Neural cell (in vitro differentiated cells): ENCODE data around the gene USP7. TPM values are rescaled to one million over a fixed set of nuclear protein-coding genes. Genes with fewer than 3 reads are reported as not detected.
"Not testable (repeated sequence)": the region's sequence is repeated elsewhere in the genome, so short reads cannot be mapped to it uniquely, and the experiment has no call there.

Source experiments
- H2AFZ ChIP-seq: fragments of 200-600, 300-800 bp; sonication (generic), shearing (Covaris generic); 2 replicates; pipeline ENCODE4 v1.6.0; 2014; ENCODE audit warnings: low read depth, mild to moderate bottlenecking, antibody characterized with exemption, low read length, moderate library complexity
- H3F3A ChIP-seq: fragments of 200-600 bp; shearing (Covaris generic); 2 replicates; pipeline ENCODE4 v1.6.1; 2016; ENCODE audit warnings: mild to moderate bottlenecking, moderate library complexity, mixed read lengths, antibody characterized with exemption, low read length; ENCODE audit not compliant: insufficient read depth, poor library complexity, severe bottlenecking
- H3K27ac ChIP-seq: fragments of 200-600, 300-800 bp; sonication (generic), shearing (Covaris generic); 2 replicates; pipeline ENCODE4 v1.5.1; 2014; ENCODE audit warnings: mild to moderate bottlenecking, low read length, moderate library complexity
- H3K27me3 ChIP-seq: fragments of 300-800, 200-600 bp; sonication (generic), shearing (Covaris generic); 2 replicates; pipeline ENCODE4 v1.6.0; 2014; ENCODE audit warnings: mild to moderate bottlenecking, low read depth, low read length, moderate library complexity; ENCODE audit not compliant: insufficient read depth
- H3K36me3 ChIP-seq: fragments of 300-800, 200-600 bp; sonication (generic), shearing (Covaris generic); 2 replicates; pipeline ENCODE4 v1.5.1; 2014; ENCODE audit warnings: mild to moderate bottlenecking, antibody characterized with exemption, low read length, moderate library complexity; ENCODE audit not compliant: insufficient read depth
- H3K4me2 ChIP-seq: fragments of 300-800, 200-600 bp; sonication (generic), shearing (Covaris generic); 2 replicates; pipeline ENCODE4 v1.6.0; 2014; ENCODE audit warnings: mild to moderate bottlenecking, low read length
- H3K4me3 ChIP-seq: fragments of 300-800, 200-600 bp; sonication (generic), shearing (Covaris generic); 2 replicates; pipeline ENCODE4 v1.5.1; 2014; ENCODE audit warnings: mild to moderate bottlenecking, low read length, moderate library complexity
- H3K79me2 ChIP-seq: fragments of 200-600 bp; shearing (Covaris generic); replicated peaks from 2 replicates; pipeline ENCODE4 v1.6.0; 2014; ENCODE audit warnings: mild to moderate bottlenecking, low read length, moderate library complexity; ENCODE audit not compliant: insufficient read depth
- H3K9ac ChIP-seq: fragments of 300-800, 200-600 bp; sonication (generic), shearing (Covaris generic); 2 replicates; pipeline ENCODE4 v1.6.1; 2016; ENCODE audit warnings: mild to moderate bottlenecking, low read length, mixed read lengths
- H3K9me2 ChIP-seq: fragments of 200-600 bp; shearing (Covaris generic); 2 replicates; pipeline ENCODE4 v1.6.1; 2016; ENCODE audit warnings: mild to moderate bottlenecking, low read length, mixed read lengths; ENCODE audit not compliant: insufficient read depth
- H3K9me3 ChIP-seq: fragments of 200-600, 300-800 bp; sonication (generic), shearing (Covaris generic); 2 replicates; pipeline ENCODE4 v1.6.1; 2016; ENCODE audit warnings: mild to moderate bottlenecking, mixed run types, low read length, moderate library complexity, mixed read lengths
- H4K20me1 ChIP-seq: fragments of 200-600 bp; shearing (Covaris generic); 2 replicates; pipeline ENCODE4 v1.6.1; 2016; ENCODE audit warnings: mild to moderate bottlenecking, mixed run types; ENCODE audit not compliant: insufficient read depth
- EP300 ChIP-seq: fragments of 450-650 bp; conservative IDR thresholded peaks from 2 replicates; pipeline ENCODE4 v1.6.1; 2014; ENCODE audit warnings: antibody characterized with exemption, mild to moderate bottlenecking, moderate library complexity; ENCODE audit not compliant: poor library complexity, severe bottlenecking
- EZH2 ChIP-seq: fragments of 200-600, 300-800 bp; shearing (Covaris generic), sonication (generic); IDR thresholded peaks from 2 replicates; pipeline ENCODE4 v1.6.1; 2014; ENCODE audit warnings: antibody characterized with exemption, low read length, borderline replicate concordance, mild to moderate bottlenecking; ENCODE audit not compliant: insufficient read depth, poor library complexity, severe bottlenecking
- MXI1 ChIP-seq: fragments of 450-650 bp; conservative IDR thresholded peaks from 2 replicates; pipeline ENCODE4 v1.6.1; 2014; ENCODE audit warnings: antibody characterized with exemption, mild to moderate bottlenecking; ENCODE audit not compliant: poor library complexity, severe bottlenecking
- POLR2AphosphoS5 ChIP-seq: IDR thresholded peaks from 2 replicates; pipeline ENCODE4 v1.6.1; 2012
- RAD21 ChIP-seq: fragments of 450-650 bp; conservative IDR thresholded peaks from 2 replicates; pipeline ENCODE4 v1.6.1; 2014; ENCODE audit warnings: antibody characterized with exemption, mild to moderate bottlenecking, moderate library complexity
- SMC3 ChIP-seq: fragments of 450-650 bp; conservative IDR thresholded peaks from 2 replicates; pipeline ENCODE4 v1.6.1; 2014; ENCODE audit warnings: antibody characterized with exemption, mild to moderate bottlenecking, moderate library complexity; ENCODE audit not compliant: poor library complexity
- TAF1 ChIP-seq: IDR thresholded peaks from 2 replicates; pipeline ENCODE4 v1.6.1; 2012; ENCODE audit warnings: low read depth
- polyA plus RNA-seq: library from polyadenylated mRNA; depleted of rRNA; stranded (reverse); fragments of >200 nt; gene quantifications from 2 replicates; pipeline ENCODE4 v1.2.3, GENCODE V29; 2014
- TF ChIP-seq, protein P1 (sequence below): IDR thresholded peaks from 2 replicates; pipeline ENCODE4 v1.6.1; 2012; ENCODE audit warnings: borderline replicate concordance
- TF ChIP-seq, protein P2 (sequence below): fragments of 450-650 bp; IDR thresholded peaks from 2 replicates; pipeline ENCODE4 v1.5.1; 2014; ENCODE audit warnings: antibody characterized with exemption, mild to moderate bottlenecking, moderate library complexity; ENCODE audit not compliant: poor library complexity, severe bottlenecking

Gene USP7
- polyA plus RNA-seq, 1 donor from 2014 or later: 52.5 TPM

DNA sequence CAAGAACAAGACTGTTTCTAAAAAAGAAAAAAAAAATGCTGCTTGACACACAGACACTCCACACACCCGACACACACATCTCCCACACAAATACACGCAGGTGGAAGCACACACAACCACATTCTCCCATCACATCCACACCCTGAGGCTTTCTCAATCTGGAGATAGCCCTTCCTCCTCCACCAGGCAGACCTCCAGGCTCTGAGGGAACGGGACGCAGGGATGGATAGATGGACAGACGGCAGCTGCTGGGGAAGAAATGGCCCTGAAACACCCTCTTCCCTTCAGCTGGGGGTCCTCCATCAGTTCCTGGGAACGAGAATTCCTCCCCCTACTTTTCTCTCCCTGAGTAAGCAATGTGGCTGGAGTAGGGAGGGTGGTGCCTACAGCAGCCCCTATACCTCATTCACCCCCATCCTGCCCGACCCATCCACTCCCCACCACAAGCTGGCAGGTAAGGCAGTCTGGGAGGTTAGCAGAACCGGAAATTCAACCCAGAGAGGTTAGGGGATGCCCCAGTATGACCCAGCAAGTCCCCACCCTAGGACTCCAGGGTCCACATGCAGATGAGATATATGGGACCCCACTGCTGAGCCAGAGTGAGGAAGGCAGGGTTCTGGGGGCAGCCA lies 85.7 kb downstream of the USP7 start:
- Histone ChIP-seq H3K4me2 (no peak overlapping the region), H4K20me1 (no peaks in the 10 kb centered on the region), H3K4me3 (no peak overlapping the region), H3K79me2 (no peaks in the 10 kb centered on the region), H2AFZ (no peak overlapping the region), H3K27ac (no peak overlapping the region), H3K9me3 (no peaks in the 10 kb centered on the region), H3K36me3 (no peaks in the 10 kb centered on the region), H3K9me2 (no peaks in the 10 kb centered on the region), H3K9ac (no peak overlapping the region), H3K27me3 (no peaks in the 10 kb centered on the region), H3F3A (no peaks in the 10 kb centered on the region)
- TF ChIP-seq POLR2AphosphoS5 (no peak), RAD21 (no peak), MXI1 (no peak), TAF1 (no peak), EP300 (no peak), EZH2 (no peak), SMC3 (no peak)
- TF ChIP-seq, protein P1, sequence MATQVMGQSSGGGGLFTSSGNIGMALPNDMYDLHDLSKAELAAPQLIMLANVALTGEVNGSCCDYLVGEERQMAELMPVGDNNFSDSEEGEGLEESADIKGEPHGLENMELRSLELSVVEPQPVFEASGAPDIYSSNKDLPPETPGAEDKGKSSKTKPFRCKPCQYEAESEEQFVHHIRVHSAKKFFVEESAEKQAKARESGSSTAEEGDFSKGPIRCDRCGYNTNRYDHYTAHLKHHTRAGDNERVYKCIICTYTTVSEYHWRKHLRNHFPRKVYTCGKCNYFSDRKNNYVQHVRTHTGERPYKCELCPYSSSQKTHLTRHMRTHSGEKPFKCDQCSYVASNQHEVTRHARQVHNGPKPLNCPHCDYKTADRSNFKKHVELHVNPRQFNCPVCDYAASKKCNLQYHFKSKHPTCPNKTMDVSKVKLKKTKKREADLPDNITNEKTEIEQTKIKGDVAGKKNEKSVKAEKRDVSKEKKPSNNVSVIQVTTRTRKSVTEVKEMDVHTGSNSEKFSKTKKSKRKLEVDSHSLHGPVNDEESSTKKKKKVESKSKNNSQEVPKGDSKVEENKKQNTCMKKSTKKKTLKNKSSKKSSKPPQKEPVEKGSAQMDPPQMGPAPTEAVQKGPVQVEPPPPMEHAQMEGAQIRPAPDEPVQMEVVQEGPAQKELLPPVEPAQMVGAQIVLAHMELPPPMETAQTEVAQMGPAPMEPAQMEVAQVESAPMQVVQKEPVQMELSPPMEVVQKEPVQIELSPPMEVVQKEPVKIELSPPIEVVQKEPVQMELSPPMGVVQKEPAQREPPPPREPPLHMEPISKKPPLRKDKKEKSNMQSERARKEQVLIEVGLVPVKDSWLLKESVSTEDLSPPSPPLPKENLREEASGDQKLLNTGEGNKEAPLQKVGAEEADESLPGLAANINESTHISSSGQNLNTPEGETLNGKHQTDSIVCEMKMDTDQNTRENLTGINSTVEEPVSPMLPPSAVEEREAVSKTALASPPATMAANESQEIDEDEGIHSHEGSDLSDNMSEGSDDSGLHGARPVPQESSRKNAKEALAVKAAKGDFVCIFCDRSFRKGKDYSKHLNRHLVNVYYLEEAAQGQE: no peak
- TF ChIP-seq, protein P2, sequence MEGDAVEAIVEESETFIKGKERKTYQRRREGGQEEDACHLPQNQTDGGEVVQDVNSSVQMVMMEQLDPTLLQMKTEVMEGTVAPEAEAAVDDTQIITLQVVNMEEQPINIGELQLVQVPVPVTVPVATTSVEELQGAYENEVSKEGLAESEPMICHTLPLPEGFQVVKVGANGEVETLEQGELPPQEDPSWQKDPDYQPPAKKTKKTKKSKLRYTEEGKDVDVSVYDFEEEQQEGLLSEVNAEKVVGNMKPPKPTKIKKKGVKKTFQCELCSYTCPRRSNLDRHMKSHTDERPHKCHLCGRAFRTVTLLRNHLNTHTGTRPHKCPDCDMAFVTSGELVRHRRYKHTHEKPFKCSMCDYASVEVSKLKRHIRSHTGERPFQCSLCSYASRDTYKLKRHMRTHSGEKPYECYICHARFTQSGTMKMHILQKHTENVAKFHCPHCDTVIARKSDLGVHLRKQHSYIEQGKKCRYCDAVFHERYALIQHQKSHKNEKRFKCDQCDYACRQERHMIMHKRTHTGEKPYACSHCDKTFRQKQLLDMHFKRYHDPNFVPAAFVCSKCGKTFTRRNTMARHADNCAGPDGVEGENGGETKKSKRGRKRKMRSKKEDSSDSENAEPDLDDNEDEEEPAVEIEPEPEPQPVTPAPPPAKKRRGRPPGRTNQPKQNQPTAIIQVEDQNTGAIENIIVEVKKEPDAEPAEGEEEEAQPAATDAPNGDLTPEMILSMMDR: no peak

DNA sequence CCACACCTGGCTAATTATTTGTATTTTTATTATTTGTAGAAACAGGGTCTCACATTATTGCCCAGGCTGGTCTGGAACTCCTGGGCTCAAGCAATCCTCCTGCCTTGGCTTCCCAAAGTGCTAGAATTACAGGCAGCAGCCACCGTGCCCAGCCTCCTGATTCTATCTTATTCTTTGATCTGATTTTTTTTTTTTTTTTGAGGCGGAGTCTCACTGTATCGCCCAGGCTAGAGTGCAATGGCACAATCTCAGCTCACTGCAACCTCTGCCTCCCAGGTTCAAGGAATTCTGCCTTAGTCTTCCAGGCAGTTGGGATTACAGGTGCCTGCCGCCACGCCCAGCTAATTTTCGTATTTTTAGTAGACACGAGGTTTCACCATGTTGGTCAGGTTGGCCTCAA lies 88.4 kb downstream of the USP7 start:
- not testable (repeated sequence) for H3K79me2 ChIP-seq, H2AFZ ChIP-seq, H3K27me3 ChIP-seq, H3K27ac ChIP-seq, H3K36me3 ChIP-seq, H4K20me1 ChIP-seq, H3K9me3 ChIP-seq, H3K4me2 ChIP-seq, H3K9ac ChIP-seq, H3F3A ChIP-seq, H3K9me2 ChIP-seq, H3K4me3 ChIP-seq

DNA sequence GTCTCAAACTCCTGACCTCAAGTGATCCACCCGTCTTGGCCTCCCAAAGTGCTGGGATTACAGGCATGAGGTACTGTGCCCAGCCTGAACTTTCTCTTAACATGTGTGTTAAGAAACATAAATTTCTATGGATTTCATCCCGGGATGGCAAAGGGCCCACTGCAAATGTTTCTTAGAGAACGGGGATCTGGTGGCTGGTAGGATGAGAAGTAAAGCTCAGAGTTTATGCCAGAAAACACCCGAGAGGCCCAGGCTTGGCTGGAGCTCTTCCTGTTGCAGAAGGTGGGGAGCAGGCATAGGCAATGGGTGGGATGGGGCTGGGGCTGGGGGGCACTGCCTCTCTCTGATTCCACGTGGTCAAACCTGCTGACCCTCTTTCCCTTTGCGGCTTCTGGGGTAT lies 89.3 kb downstream of the USP7 start:
- Histone ChIP-seq H3K79me2 (no peaks in the 10 kb centered on the region), H3K9me3 (no peaks in the 10 kb centered on the region), H2AFZ (no peak overlapping the region), H3K27me3 (no peaks in the 10 kb centered on the region), H3K4me3 (no peak overlapping the region), H4K20me1 (no peaks in the 10 kb centered on the region), H3F3A (no peaks in the 10 kb centered on the region), H3K27ac (no peak overlapping the region), H3K4me2 (no peak overlapping the region), H3K9me2 (no peaks in the 10 kb centered on the region), H3K9ac (no peak overlapping the region), H3K36me3 (no peaks in the 10 kb centered on the region)
- TF ChIP-seq EP300: no peak
- TF ChIP-seq, protein P1: no peak
- no peak for TF ChIP-seq EZH2
- TF ChIP-seq MXI1: no peak
- TF ChIP-seq SMC3: no peak
- TF ChIP-seq, protein P2: no peak
- TF ChIP-seq RAD21: no peak
- no peak for TF ChIP-seq POLR2AphosphoS5
